Stimulated activated CD4-positive, alpha-beta T cell treated with anti-CD3 and anti-CD28 coated beads, Interleukin-12 subunit alpha, Interleukin-12 subunit beta, amount 100 ng/mL, for 4 hours (primary cell): ENCODE measurements around the gene TNNC2.

ENCODE experiments used
- DNase-seq: peaks from one replicate; pipeline ENCODE4 v3.0.0-alpha.2; 2020

TNNC2 gene

GRCh38 chr20:45779011-45779915, 47.8 kb downstream of the TNNC2 start:
- DNase-seq = no peak

- DNase-seq = no peak
These were observed 50.2 kb downstream of the TNNC2 start for GRCh38 chr20:45776931-45777330.

GRCh38 chr20:45775411-45775810, 51.7 kb downstream of the TNNC2 start:
- no peak for DNase-seq

GRCh38 chr20:45774945-45775344, 52.2 kb downstream of the TNNC2 start:
- DNase-seq = no peak
